ENCODE results near the gene TACO1. TPM values are rescaled to one million over a fixed set of nuclear protein-coding genes. Genes with fewer than 3 reads are reported as not detected.

Gene TACO1
- total and polyA plus RNA-seq, 2 of the 8 experiments (the other 6 are each of a cell fraction or from before 2014, with no cell fraction given), result 19.1 to 23.6 TPM

DNA sequence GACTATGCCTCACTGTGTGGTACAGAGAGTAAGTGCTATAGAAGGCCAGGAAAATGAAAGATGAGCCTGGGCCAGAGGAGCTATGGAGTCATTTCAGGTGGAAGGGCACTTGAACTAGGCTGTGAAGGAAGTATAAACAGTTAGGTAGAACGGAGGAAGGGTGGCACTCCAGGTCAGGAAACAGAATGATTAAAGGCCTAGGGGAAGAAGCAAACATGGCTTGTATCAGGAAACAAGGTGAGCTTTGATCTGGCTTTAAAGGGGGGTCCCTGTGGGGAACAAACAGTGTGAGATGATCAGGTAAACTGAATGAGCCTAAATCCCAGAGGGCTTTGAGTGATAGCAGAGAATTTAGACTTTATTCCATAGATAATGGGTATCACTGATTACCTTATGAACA lies 38.4 kb downstream of the TACO1 start:
- H3K79me2 ChIP-seq (ENCODE audit: control insufficient read depth in 1 of 2, insufficient read depth in 2 of 2, low read length in 2 of 2), result no peaks in the 10 kb centered on the region
- H4K20me1 ChIP-seq (replicated peaks in 1 of 2; ENCODE audit: control insufficient read depth in 1 of 2, insufficient read depth in 2 of 2, low read length in 2 of 2), result peaks cover 0 to 2% of the 10 kb centered on the region in 2 experiments
- no peak overlapping the region for H2BK5ac ChIP-seq (ENCODE audit: low read depth, low read length)
- no peaks in the 10 kb centered on the region for H3K79me1 ChIP-seq (ENCODE audit: low read depth, low read length)
- peaks cover 0 to 7% (median 1%) of the 10 kb centered on the region in 4 experiments; a peak in 3 of 8 replicates for H3K36me3 ChIP-seq (ENCODE audit: control insufficient read depth in 2 of 4, insufficient read depth in 4 of 4, low read length in 3 of 4)
- no peaks in the 10 kb centered on the region for H3K9me3 ChIP-seq (ENCODE audit: insufficient read depth in 2 of 2, low read depth in 1 of 2, low read length in 1 of 2)
- peaks cover 0 to 4% (median 2%) of the 10 kb centered on the region in 4 experiments; a peak in 3 of 7 replicates for H3K4me1 ChIP-seq (replicated peaks in 1 of 4; ENCODE audit: control insufficient read depth in 3 of 4, insufficient read depth in 4 of 4, low read length in 3 of 4)
- no peak overlapping the region for H2BK120ac ChIP-seq (replicated peaks; ENCODE audit: low read depth, low read length)
- H4K91ac ChIP-seq (replicated peaks; ENCODE audit: insufficient read length, low read length), result no peak overlapping the region
- H3K4me3 ChIP-seq (ENCODE audit: extremely low read depth in 1 of 4, insufficient read depth in 2 of 4, low read depth in 3 of 4, low read length in 4 of 4), result no peak overlapping the region
- H3K27ac ChIP-seq (ENCODE audit: low read depth, low read length), result no peak overlapping the region
- no peak overlapping the region for H4K8ac ChIP-seq (ENCODE audit: extremely low read depth, insufficient read depth, low read length)
- H3K18ac ChIP-seq (ENCODE audit: extremely low read depth, low read length), result no peak overlapping the region
- WGBS, 2 experiments (ENCODE audit: extremely low coverage in 1 of 2, insufficient coverage in 1 of 2, insufficient read length in 1 of 2, insufficient replicate concordance in 2 of 2, low coverage in 1 of 2, low lambda C conversion rate in 2 of 2, missing lambda C conversion rate in 1 of 2), result 63% methylated on average over 1 of the region's 1 CpG; no CpG with 5 or more reads in 1 of the 2 experiments
- FAIRE-seq (no peak), DNase-seq (ENCODE audit: low read depth in 1 of 2, low spot score in 2 of 2) (no peak)
- no peak overlapping the region for H2AFZ ChIP-seq (ENCODE audit: low read length)
- H2BK15ac ChIP-seq (ENCODE audit: low read length), result no peak overlapping the region
- CTCF ChIA-PET (ENCODE audit: partially characterized antibody), result interaction anchor here (0.7 to 2.7 kb wide), 9 partner anchors 9 to 214 kb away, joined by 3 to 10 read pairs (median 3); no protein-coding TSS in a partner anchor
- POLR2A ChIA-PET (ENCODE audit: partially characterized antibody), result no interaction called here
- H3K56ac ChIP-seq (replicated peaks; ENCODE audit: insufficient read length, low read depth, low read length), result no peak overlapping the region
- H2AK5ac ChIP-seq (ENCODE audit: low read depth, low read length), result no peak overlapping the region
- no peak overlapping the region for H3K23ac ChIP-seq (ENCODE audit: insufficient read length)
- H3K4ac ChIP-seq (replicated peaks; ENCODE audit: insufficient read length, low read depth, low read length), result no peak overlapping the region
- no peak overlapping the region for H2BK20ac ChIP-seq (ENCODE audit: low read length)
- H3K14ac ChIP-seq (ENCODE audit: insufficient read length), result no peak overlapping the region
- H3K27me3 ChIP-seq (replicated peaks in 1 of 4; ENCODE audit: control insufficient read depth in 3 of 4, extremely low read depth in 1 of 4, insufficient read depth in 3 of 4, low read length in 3 of 4), result no peaks in the 10 kb centered on the region
- H3K4me2 ChIP-seq (ENCODE audit: insufficient read depth in 1 of 2, low read depth in 2 of 2, low read length in 2 of 2), result no peak overlapping the region
- no peaks in the 10 kb centered on the region for H3K23me2 ChIP-seq (ENCODE audit: low read depth, low read length)
- H3K9ac ChIP-seq (replicated peaks in 1 of 4; ENCODE audit: extremely low read depth in 1 of 4, low read depth in 3 of 4, low read length in 3 of 4), result no peak overlapping the region
- no peak overlapping the region for H2BK12ac ChIP-seq (ENCODE audit: low read depth, low read length)
- H4K5ac ChIP-seq (ENCODE audit: insufficient read length, low read depth, low read length), result no peak overlapping the region
- TF ChIP-seq, protein P1, sequence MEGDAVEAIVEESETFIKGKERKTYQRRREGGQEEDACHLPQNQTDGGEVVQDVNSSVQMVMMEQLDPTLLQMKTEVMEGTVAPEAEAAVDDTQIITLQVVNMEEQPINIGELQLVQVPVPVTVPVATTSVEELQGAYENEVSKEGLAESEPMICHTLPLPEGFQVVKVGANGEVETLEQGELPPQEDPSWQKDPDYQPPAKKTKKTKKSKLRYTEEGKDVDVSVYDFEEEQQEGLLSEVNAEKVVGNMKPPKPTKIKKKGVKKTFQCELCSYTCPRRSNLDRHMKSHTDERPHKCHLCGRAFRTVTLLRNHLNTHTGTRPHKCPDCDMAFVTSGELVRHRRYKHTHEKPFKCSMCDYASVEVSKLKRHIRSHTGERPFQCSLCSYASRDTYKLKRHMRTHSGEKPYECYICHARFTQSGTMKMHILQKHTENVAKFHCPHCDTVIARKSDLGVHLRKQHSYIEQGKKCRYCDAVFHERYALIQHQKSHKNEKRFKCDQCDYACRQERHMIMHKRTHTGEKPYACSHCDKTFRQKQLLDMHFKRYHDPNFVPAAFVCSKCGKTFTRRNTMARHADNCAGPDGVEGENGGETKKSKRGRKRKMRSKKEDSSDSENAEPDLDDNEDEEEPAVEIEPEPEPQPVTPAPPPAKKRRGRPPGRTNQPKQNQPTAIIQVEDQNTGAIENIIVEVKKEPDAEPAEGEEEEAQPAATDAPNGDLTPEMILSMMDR (IDR thresholded peaks at IDR 0.05; ENCODE audit: control extremely low read depth in 1 of 3, insufficient read depth in 1 of 3, low read depth in 1 of 3, low read length in 3 of 3), result no peak
- no peak for TF ChIP-seq RNF2 (IDR thresholded peaks at IDR 0.05; ENCODE audit: borderline replicate concordance, low read depth, low read length, missing control alignments, poor library complexity, severe bottlenecking)
- TF ChIP-seq HDAC6 (IDR thresholded peaks at IDR 0.05; ENCODE audit: low read depth, low read length), result no peak
- TF ChIP-seq TBP (IDR thresholded peaks at IDR 0.05; ENCODE audit: low read depth, low read length), result no peak
- TF ChIP-seq NRF1 (IDR thresholded peaks at IDR 0.05; ENCODE audit: low read depth, low read length), result no peak
- no peak for TF ChIP-seq RBBP5 (IDR thresholded peaks at IDR 0.05; ENCODE audit: borderline replicate concordance, low read depth, low read length)
- TF ChIP-seq RAD21 (IDR thresholded peaks at IDR 0.05 in 1 of 2, conservative IDR thresholded peaks at IDR 0.05 in 1 of 2; ENCODE audit: low read depth in 2 of 2, low read length in 2 of 2), result no peak
- no peak for TF ChIP-seq CEBPB (IDR thresholded peaks at IDR 0.05; ENCODE audit: low read depth, low read length)
- TF ChIP-seq BRCA1 (IDR thresholded peaks at IDR 0.05; ENCODE audit: low read depth, low read length), result no peak
- no peak for TF ChIP-seq YY1 (IDR thresholded peaks at IDR 0.05; ENCODE audit: low read depth, low read length)
- no peak for TF ChIP-seq BACH1 (IDR thresholded peaks at IDR 0.05; ENCODE audit: low read length)
